CD4-positive, alpha-beta T cell treated with Interleukin-2 at 100 ng/mL for 4 hours (primary cell): Measurements from ENCODE around the gene FAM229A.
"Not testable (repeated sequence)": the region's sequence is repeated elsewhere in the genome, so short reads cannot be mapped to it uniquely, and the experiment has no call there.

Experiments
- DNase-seq: peaks from one replicate; pipeline ENCODE4 v3.0.0-alpha.2; 2020; ENCODE audit warnings: low spot score

The FAM229A gene, protein sequence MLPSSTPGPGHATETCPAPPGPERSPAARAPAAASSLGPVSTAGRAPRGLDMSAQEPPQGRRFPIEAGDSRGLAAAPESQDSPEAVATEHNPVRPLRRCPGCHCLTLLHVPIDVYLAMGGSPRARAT

DNA sequence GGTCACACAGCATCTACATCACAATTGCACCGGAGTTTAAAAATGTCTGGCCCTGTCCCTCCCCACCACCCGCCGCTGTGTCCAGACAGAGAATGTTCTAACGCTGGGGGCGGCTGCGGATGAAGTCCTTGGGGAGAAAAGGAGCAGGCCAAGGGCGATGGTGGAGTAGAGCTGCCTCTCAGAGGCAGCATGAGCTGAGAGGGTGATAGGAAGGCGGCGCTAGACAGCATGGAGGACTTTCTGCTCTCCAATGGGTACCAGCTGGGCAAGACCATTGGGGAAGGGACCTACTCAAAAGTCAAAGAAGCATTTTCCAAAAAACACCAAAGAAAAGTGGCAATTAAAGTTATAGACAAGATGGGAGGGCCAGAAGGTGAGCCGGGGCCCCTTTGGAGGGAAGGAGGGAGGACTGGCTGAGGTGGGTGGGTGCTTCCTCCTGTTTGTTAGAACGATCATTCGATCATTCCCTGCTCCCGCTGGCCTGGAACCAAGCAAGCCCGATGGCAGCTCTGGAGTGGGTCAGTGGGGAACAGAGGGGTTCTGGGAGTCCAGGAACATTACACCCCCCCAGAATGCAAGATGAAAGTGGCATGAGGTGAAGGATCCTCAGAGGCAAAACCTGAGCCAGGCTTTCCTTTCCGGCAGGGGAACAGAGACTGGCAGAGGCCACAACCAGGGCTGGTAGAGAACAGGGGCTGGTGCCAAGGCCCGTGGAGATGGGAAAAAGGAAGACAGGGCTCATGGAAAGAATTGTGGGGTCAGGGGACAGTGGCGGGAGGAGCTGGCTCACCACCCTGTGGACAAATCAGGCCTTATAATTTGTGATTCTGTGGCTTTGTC lies at the start of gene FAM229A, which contains the start of gene TSSK3:
Gene FAM229A, minus strand, starts transcription at position 12 of the 840 bp plus-strand sequence. CDS start 394 bp downstream, outside the sequence.
Gene TSSK3, plus strand, starts transcription at position 66 of the 840 bp plus-strand sequence. Its CDS starts 163 bp downstream, at position 229.
- DNase-seq: no peak

DNA sequence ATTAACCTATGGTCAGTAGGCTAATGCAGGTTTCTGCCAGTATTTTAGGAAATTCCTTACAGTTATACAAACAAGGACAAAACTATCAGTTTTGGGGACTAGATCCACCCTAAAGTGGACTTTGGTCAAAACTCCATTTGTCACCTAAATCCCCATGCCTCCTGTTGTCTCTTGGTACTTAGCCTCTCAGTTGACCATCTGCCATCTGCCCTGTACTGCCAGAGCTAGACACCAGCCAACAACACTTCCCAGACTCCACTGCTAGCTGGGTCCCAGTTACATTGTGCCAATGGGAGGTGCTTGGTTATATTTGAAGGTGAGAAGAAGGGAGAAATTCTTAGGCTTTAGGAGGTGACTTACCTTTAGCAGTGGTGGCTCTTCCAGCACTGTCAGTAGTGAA lies 49.0 kb upstream of the FAM229A start:
- no peak for DNase-seq

DNA sequence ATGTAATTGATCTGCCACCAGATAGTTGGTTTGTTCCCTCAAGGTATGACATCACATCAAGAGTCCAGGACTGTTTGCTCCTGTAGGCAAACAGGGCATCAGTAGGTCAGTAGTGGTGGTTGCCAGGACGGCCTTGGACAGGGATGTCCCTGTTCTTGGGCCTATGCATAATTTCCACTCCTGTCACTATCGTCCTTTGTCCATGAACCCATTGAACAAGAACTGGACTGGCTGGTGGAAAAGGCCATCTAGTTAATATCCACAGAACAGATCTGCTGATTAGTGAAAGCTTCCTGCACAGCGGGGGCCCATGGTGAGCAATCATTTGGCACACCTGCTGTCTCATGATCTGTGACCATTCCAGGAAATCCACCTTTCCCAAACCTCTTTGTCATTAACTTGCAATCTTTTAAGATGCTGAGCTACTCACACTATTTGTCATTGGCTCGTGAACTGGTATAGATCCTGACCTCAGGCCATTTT lies 44.4 kb upstream of the FAM229A start:
- no peak for DNase-seq

DNA sequence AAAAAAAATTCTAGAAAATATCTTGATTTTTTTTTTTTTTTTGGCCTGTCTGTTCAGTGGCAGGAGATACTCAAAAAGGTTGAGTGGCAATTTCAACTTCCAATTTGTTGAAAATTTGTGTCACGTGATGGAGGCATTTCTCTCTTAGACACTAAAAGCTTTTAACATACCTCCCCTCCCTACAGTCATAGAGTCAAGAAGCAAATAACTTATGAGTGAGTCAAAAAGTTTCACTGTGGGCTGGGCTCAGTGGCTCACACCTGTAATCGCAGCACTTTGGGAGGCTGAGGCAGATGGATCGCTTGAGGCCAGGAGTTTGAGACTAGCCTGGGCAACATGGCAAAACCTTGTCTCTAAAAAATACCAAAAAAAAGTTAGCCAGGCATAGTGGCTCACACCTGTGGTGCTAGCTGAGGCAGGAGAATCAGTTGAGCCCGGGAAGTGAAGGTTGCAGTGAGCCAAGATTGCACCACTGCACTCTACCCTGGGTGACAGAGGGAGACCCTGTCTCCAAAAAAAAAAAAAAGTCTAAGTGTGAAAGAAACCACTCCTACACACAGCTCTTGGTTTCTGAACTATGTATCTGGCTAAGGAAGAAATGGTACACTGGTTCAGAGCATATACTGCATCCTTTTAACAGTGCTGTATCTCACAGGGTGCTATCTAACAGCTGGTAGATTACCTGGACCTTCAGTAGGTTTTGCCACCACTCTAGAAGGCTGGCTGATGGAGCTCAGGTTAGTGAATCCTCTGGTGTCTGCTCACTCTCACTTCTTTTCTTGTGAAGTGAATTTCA lies 43.6 kb upstream of the FAM229A start:
- no peak for DNase-seq

DNA sequence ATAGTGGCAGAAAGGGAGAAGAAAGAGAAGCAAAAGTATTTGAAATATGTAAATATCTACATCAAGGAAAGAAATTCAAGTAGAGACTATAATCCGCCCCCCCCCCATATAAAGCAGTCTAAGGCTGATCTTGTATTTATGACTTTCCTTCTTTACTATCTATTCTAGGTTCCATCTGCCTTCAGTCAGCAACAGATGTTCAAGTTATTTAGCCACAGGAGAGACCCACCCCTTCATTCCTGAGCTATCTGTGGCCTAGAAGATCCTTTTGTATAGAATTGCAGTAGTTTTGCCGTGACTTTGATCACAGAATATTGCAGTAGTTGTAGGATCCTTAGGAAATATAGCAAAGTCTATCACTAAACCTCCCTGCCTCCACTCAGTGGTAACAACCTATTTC lies 42.7 kb upstream of the FAM229A start:
- no peak for DNase-seq

DNA sequence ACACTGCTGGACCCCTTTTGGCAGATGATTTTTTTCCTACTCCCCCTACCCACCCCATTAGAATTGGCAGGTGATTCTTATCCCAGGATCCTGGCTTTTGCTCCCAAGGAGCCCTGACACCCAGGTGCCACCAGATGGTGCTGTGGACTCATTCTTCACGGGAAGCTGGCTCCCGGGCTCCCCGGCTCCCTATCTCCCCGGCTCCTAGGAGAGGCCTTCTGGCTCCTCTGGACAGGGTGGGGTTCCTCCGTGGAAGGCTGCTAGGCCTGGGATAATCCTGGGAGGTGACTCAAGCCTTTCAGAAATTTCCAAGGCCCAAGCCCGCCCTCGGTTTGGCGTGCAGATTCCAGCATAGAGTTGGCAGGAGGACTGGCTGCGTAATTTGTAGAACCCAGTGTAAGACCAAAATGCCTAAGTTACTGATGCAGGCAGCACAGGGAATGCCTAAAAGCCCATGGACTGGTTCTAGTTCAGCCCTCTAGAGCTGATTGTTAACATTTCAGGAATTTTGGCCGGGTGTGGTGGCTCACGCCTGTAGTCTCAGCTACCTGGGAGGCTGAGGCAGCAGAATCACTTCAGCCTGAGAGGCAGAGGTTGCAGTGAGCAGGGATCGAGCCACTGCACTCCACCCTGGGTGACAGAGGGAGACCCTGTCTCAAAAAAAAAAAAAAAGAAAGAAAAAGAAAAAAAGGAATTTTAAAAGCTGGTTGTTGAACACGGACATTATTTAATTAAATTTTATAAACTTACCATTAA lies 38.8 kb upstream of the FAM229A start:
- peak; percentile 36 for DNase-seq

DNA sequence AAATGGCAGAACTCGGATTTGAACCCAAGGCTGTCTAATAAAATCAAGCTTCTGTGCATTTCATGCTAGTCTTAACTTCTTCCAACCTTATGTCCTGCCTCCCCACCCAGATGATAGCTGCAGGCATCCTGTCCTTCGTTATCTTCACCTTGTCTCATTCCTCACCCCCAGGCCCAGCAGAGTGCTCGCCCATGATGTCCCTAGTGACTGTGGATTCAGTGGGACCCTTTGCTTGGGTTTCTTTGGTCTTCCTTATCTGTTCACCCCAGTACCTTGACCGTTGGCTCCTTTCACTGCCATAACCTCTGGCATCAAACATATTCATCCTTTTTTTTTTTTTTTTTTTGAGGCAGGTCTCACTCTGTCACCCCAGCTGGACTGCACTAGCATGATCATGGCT lies 37.6 kb upstream of the FAM229A start:
- no peak for DNase-seq

DNA sequence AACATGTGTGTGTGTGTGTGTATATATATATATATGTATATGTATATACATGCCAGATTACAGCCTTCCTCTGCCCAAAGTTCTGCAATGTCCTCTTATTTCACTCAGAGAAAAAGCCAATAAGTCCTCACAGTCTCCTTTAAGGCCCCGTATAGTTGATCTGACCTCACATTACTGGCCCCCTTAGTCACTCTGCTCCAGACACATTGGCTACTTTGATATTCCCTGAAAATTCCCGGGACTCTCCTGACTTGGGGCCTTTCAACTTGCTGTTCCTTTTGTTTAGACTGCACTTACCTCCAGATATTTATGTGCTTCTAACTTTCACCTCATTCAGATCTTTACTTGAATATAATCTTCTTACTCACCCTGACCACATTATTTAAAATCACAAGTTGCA lies 36.1 kb upstream of the FAM229A start:
- no peak for DNase-seq

DNA sequence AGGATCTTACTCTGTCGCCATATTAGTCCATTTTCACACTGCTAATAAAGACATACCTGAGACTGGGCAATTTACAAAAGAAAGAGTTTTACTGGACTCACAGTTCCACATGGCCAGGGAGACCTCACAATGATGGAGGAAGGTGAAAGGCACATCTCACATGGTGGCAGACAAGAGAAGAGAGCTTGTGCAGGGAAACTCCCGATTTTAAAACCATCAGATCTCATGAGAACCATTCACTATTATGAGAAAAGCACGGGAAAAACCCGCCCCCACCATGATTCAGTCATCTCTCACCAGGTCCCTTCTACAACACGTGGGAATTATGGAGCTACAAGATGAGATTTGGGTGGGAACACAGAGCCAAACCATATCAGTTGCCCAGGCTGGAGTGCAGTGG lies 34.2 kb upstream of the FAM229A start:
- DNase-seq: not testable (repeated sequence)

DNA sequence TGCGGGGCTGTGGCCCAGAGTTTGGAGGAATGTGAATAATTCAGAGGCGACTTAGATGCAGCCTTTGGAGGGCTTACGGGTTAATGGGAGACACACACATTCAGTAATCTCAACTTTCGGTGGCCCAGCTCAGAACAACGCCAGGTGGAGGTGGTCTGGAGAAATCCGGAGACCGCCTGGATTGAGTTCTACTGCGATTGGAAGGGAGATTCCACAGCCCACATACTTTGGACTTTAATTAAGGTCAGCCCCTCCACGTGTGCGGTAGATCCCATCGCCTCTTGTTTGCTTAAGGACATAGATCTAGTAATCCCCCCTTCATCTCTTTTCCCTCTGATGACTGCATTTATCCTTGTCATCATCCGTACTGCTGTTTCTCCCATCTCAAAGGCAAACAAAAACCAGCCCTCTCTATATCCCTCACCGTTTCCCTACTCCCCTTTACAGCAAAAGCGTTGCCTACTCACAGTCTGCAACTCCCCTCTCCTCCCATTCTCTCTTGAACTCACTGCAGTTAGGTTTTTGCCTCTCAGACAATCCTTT lies 32.7 kb upstream of the FAM229A start:
- no peak for DNase-seq

DNA sequence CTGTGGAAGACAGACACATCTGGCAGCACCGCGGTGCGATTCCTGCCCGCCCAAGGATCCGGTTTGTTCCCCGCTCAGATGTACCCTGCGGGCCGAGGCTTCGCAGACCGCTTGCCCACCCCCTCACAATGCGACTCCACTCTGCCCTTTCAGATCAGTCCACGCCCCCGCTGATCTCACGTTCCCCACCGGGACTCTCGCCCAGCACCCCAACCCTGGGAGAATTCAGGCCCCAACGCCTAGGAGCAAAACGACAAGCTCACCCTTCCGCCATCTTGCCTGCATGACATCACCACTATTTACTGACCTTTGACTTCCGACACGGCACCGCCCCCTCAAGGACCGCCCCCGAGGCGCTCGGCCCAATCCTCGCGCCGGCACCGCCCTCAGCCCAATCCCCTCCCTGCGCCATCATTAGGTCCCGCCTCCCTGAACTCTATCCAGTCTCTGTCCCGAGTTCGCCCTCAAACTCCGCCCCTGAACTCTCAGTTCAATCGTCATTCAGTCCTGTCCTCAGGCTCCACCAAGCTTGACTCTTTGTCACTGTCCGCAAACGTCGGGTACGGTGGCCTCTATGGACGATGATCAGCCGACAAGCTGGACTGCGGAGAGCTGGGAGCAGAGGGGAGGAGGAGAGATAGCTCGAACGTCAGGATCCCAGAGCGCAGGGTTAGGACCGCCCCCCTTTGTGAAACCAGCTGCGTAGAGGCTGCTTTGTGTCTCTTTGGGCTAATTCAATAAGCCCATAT lies 32.0 kb upstream of the FAM229A start, which contains the start of gene BSDC1:
Gene BSDC1, minus strand, starts transcription at position 301 of the 749 bp plus-strand sequence. Its CDS starts 27 bp downstream, at position 274.
- DNase-seq: peak; percentile 98

DNA sequence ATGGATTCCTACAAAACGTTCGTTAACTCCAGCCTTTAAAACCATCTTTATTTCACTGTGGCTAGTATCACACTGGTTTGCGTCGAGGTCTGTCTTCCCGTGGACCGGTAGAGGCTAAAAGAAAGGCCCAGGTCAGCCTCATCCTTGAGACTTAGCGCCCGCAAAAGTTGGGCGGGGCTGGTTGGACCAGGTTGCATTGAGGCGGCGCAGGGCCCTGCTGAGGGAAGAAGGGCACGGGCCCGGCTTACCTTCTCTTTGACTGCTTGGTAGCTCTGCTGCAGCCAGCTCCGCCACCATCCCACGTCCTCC lies 31.5 kb upstream of the FAM229A start:
- DNase-seq: peak; percentile 24

DNA sequence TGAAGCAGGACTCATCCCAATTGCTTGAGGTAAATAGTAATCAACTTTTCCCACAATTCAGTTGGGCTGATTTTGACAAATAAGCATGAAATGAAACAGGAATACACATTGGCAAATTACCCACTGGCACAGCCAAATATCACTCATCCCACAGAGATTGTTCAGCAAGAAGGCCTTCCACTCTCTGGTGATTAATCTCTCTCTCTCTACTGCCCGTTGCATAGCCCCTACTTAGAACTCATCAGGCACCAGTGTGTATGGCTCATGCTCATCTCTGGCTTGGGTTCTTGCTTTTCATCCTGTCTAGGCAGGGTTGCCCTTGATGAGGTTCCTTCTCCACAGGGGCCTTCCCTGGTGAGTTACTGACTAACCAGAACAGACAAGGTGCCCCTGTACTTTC lies 30.9 kb upstream of the FAM229A start:
- no peak for DNase-seq

DNA sequence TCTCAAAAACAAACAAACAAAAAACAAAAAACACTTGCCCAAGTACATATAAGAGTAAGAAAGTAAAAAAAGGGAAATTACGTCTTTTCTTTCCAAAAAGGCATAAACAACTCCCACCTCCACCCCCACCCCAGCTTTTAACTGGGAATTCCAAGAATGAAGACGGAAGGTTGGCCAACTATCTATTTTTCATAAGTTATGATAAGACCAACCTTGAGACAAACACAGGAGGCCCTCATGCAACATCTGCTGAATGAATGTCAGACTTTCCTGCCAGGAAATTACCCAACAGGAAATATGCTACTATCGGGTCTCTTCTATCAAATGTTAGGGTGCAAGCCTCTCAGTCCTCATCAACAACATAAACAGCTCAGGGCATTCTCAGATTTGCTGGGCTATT lies 30.0 kb upstream of the FAM229A start:
- no peak for DNase-seq

DNA sequence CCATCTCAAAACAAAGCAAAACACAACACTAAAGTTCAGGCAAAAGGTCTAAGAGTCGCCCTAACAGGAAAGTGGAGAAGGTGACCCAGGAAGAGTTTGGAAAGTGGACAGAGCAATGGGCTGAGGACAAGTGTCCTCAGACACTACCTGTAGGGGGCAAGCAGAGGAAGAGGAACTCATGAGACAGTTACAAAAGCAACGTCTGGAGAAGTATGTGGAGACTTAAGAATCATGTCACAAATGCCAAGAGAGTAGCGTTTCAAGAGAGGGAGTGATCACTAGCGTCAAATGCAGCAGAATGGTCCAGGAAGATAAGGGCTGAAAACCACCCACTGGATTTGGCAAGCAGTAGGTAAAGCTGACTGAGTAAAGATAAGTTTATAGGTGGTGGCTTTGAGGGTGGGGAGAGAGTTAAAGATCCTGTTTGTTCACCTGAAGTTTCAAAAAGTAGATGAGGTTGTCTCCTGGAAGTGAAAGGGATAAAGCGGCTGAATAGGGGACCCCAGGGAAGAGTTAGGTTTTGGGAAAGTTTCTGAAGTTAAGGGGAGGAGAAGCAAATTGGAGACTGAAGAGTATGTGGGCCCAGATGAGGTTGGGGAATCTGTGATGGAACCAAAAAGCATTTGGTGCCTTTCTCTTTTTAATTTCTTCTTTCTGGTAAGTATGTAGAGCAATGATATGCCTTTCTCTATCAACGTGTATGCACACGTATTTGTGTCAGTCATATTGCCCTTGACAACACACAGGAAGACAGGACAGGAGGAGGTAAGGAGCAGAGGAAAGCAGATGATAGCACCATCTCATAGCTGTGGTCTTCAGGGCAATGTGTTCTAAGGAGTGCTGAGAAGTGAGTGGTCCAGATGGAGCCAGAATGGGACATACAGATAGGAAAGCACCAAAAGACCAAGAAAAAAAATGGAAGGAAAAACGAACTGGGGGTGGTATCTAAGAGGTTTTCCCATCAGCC lies 28.9 kb upstream of the FAM229A start:
- DNase-seq: no peak

DNA sequence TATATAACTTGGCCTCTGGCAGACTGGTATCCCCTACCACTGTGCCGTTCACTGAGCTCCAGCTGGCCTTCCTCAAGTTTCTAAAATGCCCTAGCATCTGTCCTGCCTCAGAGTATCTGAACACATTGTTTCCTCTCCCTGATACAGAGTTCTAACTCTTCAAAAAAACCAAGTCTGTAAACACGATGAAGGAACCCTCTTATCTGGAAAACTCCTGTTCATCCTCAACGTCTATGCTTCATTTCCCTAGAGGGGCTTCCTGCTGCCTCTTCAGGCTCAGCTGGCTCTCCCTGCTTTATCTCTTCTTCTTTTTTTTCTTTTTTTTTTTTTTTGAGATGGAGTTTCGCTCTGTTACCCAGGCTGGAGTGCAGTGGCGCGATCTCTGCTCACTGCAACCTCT lies 26.4 kb upstream of the FAM229A start:
- DNase-seq: no peak

DNA sequence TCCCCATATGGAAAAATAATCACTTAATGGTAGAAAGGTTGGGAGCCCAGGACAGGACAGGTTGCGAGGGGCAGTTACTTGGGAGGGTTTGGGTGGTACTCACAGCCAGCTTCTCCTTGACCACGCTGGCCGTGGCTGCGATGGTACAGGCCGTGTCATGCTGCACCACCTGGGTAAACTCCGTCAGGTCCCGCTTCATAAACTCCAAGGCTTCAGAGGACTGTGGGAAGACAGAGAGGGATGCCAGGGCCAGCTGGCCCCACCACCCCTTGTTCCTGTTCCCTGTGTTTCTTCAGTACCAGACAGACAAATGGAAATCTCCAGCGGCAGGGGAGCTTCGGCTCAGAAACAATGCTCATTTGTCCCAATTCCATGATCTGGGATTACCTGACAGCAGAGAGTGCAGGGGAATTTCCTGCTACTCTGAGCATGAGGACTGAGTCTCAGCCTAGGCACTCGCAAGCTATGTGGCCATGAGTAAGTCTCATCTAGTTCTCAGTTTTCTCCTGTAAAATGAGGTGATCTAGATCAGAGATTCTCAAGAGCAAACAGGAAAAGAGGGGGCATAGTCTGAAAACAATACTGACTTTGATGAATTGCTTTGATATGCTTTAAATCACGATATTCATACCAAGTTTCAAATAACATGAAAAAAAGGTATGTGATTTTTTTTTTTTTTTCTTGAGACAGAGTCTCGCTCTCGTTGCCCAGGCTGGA lies 24.5 kb upstream of the FAM229A start:
- DNase-seq: no peak

DNA sequence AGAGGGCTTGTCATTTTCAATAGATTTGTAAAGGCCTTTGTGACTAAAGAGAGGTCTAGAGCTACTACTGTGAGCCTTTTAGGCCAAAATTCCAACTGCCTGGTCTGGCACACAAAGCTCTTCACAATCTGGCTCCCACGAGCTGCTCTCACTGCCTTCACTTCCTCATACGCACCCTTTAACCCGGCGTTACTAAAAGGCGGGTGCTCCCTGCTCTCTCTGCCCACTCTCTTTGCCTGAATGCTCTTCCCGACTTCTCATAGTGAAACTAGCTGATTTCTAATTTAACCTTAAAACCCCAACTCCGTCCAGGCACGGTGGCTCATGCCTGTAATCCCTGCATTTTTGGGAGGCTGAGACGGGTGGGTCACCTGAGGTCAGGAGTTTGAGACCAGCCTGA lies 17.8 kb upstream of the FAM229A start:
- DNase-seq: no peak
